Mucosa of stomach (tissue), 1 donor: ENCODE measurements around the gene MFSD6.
"Not testable (repeated sequence)": the region's sequence is repeated elsewhere in the genome, so short reads cannot be mapped to it uniquely, and the experiment has no call there.

Source experiments
- H3K27me3 ChIP-seq: one replicate; pipeline ENCODE4 v1.7.0; 2013; ENCODE audit warnings: mild to moderate bottlenecking, low read length; ENCODE audit not compliant: control insufficient read depth, insufficient read depth
- H3K36me3 ChIP-seq: one replicate; pipeline ENCODE4 v1.7.0; 2013; ENCODE audit warnings: low read length; ENCODE audit not compliant: control insufficient read depth, insufficient read depth
- H3K4me1 ChIP-seq: one replicate; pipeline ENCODE4 v1.7.0; 2013; ENCODE audit warnings: mild to moderate bottlenecking, low read length; ENCODE audit not compliant: control insufficient read depth, insufficient read depth
- H3K4me3 ChIP-seq: one replicate; pipeline ENCODE4 v1.7.0; 2013; ENCODE audit warnings: low read length
- H3K9ac ChIP-seq: one replicate; pipeline ENCODE4 v1.7.0; 2013; ENCODE audit warnings: mild to moderate bottlenecking, low read length, moderate library complexity
- H3K9me3 ChIP-seq: one replicate; pipeline ENCODE4 v1.7.0; 2013; ENCODE audit warnings: mild to moderate bottlenecking, low read length, moderate library complexity; ENCODE audit not compliant: control insufficient read depth
- donor health status: Pancreatic carcinoma.

The MFSD6 gene

DNA sequence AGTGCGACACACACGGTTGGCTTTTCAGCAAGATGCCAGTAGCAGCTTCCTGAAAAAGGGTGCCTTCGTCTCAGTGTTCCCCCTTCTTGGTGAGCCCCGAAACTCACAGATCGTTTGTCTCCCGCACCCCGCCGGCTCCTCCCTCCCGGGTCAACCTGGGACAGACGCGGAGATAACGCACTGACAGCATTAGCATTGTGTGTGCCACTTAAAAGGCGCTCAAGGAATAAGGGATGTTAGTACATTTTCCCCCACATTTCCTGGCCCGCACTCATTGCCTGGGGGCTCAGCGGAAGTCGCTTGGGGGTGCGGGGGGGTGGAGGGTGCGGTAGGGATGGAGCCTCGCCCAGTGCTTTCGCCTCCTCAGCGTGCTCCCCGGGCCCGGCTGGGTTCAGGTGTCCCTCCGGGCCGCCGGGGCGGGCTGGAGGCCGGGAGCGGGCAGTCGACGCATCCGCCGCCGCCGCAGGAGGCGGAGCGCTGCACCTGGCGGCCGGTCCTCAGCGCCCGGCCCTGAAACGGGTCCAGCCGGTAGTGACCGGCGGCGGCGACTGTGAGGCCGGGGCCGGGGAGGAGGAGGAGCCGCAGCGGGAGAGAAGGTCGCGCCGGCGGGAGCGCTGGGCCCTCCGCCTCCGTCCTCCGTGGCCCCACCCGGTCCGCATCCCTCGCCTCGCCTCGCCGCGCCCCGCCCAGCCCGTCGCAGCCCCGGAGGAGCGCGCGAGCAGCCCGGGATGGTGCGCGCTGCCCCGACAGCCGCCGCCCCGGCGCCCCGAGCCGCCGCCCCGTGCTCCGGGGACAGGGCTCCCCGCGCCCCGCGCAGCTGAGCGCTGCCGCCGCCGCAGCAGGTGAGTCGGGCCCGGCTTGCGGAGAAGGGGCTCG is at the start of gene MFSD6:
Gene MFSD6, plus strand, starts transcription at position 694 of the 876 bp plus-strand sequence. CDS start 27,675 bp downstream, outside the sequence.
- Histone ChIP-seq H3K36me3 (no peaks in the 10 kb centered on the region), H3K9ac (peak within 1 kb of the TSS; percentile 90), H3K4me3 (peak within 1 kb of the TSS; percentile 68), H3K27me3 (no peaks in the 10 kb centered on the region), H3K4me1 (peaks cover 39% of the 10 kb centered on the region), H3K9me3 (no peaks in the 10 kb centered on the region)

DNA sequence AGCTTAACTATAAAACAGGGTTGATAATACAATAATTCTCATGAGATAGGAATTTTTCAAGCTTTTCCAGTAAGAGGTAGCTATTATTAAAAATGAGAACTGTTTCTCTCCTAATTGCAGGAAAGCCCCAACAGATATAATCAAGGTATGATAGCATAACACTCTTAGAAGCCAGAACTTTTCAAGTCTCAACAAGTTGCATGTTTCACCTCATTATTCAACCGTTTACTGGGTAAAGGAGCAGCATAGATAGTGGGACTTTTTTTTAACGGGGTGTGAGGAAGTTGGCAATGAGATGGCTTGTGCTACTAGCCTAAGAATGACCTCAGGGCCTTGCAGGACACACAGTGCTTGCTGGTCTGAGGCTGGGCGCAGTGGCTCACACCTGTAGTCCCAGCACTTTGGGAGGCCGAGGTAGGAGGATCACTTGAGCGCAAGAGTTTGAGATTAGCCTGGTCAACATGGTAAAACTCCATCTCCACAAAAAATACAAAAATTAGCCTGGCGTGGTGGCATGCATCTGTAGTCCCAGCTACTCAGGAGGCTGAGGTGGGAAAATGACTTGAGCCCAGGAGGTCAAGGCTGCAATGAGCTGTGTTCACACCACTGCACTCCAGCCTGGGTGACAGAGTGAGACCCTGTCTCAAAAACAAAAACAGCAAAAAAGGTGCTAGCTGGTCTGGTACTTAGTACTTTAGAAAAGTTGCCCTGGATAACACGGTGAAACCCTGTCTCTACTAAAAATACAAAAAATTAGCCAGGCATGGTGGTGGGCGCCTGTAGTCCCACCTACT is 49.3 kb upstream of the MFSD6 start:
- not testable (repeated sequence) for H3K36me3 ChIP-seq, H3K9ac ChIP-seq, H3K4me3 ChIP-seq, H3K9me3 ChIP-seq, H3K27me3 ChIP-seq
- peaks cover 33% of the 10 kb centered on the region for H3K4me1 ChIP-seq

DNA sequence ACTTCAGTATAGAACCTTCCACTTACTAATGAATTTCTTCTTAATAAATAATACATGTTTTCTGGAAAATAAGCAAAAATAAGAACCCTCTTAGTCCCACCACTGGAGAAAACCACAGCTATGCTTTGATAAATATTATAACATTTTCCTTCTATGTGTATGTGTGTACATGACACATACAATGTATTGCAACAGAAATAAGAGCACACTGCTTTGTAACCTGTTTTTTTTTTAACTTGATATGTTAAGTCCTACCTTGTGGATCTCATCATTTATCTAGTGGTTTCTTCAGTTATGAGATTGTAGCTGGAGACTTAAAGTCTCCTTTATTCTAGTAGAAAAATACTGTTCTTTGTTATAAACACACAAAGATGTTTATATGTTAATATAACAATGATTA is 47.6 kb upstream of the MFSD6 start:
- Histone ChIP-seq H3K36me3 (no peaks in the 10 kb centered on the region), H3K9ac (no peak overlapping the region), H3K4me3 (no peak overlapping the region), H3K27me3 (no peaks in the 10 kb centered on the region), H3K4me1 (peaks cover 18% of the 10 kb centered on the region), H3K9me3 (no peaks in the 10 kb centered on the region)

DNA sequence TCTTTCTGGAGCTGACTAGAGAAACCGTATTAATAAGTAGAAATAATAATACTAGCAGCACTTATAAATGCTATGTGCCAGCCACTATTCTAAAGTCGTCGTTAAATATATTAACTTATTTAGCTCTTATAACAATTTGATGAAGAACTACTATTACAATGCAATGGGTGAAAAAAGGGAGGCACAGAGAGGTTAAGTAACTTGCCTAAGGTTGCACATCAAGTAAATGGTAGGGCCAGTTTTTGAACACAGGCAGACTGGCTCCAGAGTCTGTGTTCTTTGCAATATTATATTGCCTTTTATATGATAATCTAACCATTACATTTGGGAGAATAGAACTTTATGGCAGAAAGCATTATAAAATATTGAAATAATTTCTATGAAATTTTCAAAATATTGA is 47.2 kb upstream of the MFSD6 start:
- Histone ChIP-seq H3K4me3 (no peak overlapping the region), H3K4me1 (peaks cover 18% of the 10 kb centered on the region), H3K27me3 (no peaks in the 10 kb centered on the region), H3K36me3 (no peaks in the 10 kb centered on the region), H3K9ac (no peak overlapping the region), H3K9me3 (no peaks in the 10 kb centered on the region)

DNA sequence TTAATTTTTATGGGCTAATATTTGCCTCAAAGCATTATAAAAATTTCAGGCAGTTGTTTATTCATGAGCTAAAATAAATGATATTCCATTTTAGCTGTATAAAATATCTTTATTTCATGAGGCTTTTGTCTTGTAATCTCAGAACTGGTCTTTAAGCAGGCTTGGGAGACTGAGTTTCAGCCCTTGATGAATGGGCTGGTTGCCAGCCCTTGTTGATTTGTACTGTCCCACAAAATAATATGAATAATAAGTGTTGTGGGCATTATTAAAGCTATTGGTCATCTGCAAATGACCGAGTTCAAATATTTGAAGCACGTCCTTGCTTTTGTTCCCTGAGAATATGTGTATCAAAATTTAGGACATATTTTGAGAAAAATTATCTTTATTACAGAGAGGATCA is 46.6 kb upstream of the MFSD6 start:
- Histone ChIP-seq H3K4me3 (no peak overlapping the region), H3K9ac (no peak overlapping the region), H3K4me1 (peaks cover 14% of the 10 kb centered on the region), H3K27me3 (no peaks in the 10 kb centered on the region), H3K36me3 (no peaks in the 10 kb centered on the region), H3K9me3 (no peaks in the 10 kb centered on the region)

DNA sequence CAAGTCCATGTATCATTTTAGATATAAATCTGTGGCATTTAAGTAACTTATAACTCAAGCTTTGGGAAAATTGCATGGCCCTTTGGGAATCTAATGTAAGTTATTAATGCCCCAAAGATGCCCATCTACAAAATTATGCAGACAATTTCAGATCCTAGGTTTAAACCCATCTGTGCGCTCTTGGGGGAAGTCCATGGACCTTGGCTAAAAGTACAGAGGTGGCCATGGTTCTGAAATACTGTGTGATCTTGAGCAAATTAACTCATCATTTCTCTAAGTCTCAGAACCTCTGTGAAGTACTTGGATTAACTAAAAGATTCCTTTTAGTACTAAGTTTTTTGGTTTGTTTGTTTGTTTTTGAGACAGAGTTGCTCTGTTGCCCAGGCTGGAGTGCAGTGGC is 45.3 kb upstream of the MFSD6 start:
- no peaks in the 10 kb centered on the region for H3K27me3 ChIP-seq
- H3K4me3 ChIP-seq, result no peak overlapping the region
- H3K9ac ChIP-seq, result no peak overlapping the region
- H3K36me3 ChIP-seq, result no peaks in the 10 kb centered on the region
- H3K4me1 ChIP-seq, result peaks cover 14% of the 10 kb centered on the region
- H3K9me3 ChIP-seq, result no peaks in the 10 kb centered on the region

DNA sequence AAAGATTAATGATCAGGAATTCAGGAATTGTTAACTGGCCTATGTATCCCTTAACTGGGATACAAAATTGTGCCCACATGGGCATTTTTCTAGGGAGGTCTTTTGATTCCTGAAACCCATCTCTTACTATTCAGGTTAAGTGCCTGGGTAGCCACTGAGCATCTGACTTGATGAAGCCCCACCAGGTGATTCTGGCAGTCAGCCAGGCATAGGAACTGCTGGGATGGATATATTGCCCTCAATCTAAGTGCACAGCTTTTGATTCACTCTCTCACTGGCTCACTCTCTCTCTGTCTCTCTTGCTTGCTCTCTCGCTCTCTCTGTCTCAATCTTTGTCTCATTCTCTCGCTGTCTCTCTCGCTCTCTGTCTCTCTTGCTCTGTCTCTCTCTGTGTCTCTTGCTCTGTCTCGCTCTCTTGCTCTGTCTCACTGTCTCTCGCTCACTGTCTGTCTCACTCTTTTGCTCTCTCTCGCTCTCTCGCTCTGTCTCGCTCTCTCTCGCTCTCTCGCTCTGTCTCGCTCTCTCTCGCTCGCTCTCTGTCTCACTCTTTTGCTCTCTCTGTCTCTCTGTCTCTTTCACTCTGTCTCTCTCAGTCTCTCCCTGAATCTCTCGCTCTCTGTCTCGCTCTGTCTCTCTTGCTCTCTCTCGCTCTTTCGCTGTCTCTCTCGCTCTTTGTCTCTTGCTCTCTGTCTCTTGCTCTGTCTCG is 42.5 kb upstream of the MFSD6 start:
- Histone ChIP-seq H3K9ac (no peak overlapping the region), H3K36me3 (no peaks in the 10 kb centered on the region), H3K4me3 (no peak overlapping the region), H3K27me3 (no peaks in the 10 kb centered on the region), H3K9me3 (no peaks in the 10 kb centered on the region), H3K4me1 (no peaks in the 10 kb centered on the region)

DNA sequence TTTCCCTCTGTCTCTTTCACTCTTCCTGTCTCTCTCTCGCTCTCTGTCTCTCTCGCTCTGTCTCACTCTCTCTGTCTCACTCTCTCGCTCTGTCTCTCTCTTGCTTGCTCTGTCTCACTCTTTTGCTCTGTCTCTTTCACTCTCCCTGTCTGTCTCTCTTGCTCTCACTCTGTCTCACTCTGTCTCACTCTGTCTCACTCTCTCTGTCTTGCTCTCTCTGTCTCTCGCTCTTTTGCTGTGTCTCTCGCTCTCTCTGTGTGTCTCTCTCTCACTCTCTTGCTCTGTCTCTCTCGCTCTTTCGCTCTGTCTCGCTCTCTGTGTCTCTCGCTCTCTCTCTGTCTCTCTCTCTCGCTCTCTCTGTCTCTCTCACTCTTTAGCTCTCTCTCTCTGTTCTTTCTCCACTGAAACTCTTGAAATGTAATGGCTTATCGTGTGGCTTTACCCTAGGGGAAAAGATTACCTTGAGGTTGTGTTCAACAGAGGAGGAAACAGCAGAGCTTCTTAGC is 41.9 kb upstream of the MFSD6 start:
- no peaks in the 10 kb centered on the region for H3K27me3 ChIP-seq
- no peak overlapping the region for H3K4me3 ChIP-seq
- H3K9ac ChIP-seq, result no peak overlapping the region
- H3K9me3 ChIP-seq, result no peaks in the 10 kb centered on the region
- no peaks in the 10 kb centered on the region for H3K36me3 ChIP-seq
- no peaks in the 10 kb centered on the region for H3K4me1 ChIP-seq

DNA sequence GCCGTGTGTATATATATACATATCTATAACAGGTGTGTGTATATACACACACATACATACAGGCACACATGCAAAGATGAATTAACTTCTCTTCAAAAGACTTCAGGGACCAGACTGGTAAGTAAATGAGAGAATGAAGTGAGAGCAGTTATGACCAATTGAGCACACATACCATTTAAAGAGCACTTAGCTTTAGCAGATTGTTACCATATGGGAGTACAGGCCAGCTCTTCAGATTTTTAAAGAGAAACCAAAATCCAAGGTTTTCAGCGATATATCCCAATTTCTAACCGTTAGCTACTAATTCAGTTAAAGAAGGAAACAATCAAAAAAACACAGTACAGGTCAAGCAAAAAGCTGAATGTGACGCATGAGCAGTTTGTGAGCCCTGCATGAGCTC is 41.1 kb upstream of the MFSD6 start:
- H3K9me3 ChIP-seq, result no peaks in the 10 kb centered on the region
- H3K4me1 ChIP-seq, result peaks cover under 1% of the 10 kb centered on the region
- H3K36me3 ChIP-seq, result no peaks in the 10 kb centered on the region

DNA sequence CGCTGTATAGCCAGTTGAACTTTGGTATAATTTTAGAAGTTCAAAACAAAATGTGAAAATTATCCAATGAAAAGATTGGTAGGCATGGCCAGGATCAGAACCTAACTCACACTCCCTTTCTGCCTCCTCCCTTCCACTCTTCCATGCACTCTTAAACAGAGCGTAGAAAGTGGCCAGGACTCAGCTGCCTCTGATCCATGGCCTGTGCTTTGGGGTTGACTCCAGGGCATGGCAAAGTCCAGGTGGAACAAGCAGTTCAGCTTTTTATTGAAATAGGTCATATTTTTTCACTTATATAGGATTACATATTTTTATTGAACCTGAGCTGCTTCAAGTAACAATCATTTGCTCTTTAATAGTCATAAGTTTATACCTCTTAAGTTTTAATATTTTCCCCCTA is 38.5 kb upstream of the MFSD6 start:
- Histone ChIP-seq H3K27me3 (no peaks in the 10 kb centered on the region), H3K9ac (no peak overlapping the region), H3K9me3 (no peaks in the 10 kb centered on the region), H3K4me3 (no peak overlapping the region), H3K36me3 (no peaks in the 10 kb centered on the region), H3K4me1 (peaks cover 3% of the 10 kb centered on the region)

More for the DNA sequence above, 41.1 kb upstream of the MFSD6 start:
- Histone ChIP-seq H3K9ac (no peak overlapping the region), H3K27me3 (no peaks in the 10 kb centered on the region), H3K4me3 (no peak overlapping the region)

DNA sequence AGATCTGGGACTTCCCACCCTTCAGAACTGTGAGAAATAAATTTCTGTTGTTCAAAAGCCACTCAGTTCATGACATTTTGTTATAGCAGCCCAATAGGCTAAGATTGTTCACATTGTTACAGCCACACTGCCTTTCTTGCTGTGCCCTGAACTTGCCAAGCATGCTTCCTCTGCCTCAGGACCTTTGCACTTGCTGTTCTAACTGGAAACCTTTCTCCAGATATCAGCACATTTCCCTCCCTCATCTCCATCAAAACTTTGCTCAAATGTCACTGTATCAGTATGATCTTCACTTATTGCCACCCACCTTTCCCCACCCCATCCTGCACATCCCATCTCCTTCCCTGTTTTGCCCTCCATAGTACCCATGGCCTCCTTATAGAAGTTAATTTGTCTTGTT is 32.1 kb upstream of the MFSD6 start:
- Histone ChIP-seq H3K9me3 (no peaks in the 10 kb centered on the region), H3K4me3 (no peak overlapping the region), H3K9ac (no peak overlapping the region), H3K36me3 (no peaks in the 10 kb centered on the region), H3K27me3 (no peaks in the 10 kb centered on the region), H3K4me1 (peaks cover 27% of the 10 kb centered on the region)
